ENCODE results near the gene CITED4. TPM values are rescaled to one million over a fixed set of nuclear protein-coding genes. Genes with fewer than 3 reads are reported as not detected.
A peak's percentile ranks its signal among the peaks of the same experiment; 100 is the strongest.

The CITED4 gene
- total RNA-seq, 1 experiment from 2014 or later: 29.5 TPM

DNA sequence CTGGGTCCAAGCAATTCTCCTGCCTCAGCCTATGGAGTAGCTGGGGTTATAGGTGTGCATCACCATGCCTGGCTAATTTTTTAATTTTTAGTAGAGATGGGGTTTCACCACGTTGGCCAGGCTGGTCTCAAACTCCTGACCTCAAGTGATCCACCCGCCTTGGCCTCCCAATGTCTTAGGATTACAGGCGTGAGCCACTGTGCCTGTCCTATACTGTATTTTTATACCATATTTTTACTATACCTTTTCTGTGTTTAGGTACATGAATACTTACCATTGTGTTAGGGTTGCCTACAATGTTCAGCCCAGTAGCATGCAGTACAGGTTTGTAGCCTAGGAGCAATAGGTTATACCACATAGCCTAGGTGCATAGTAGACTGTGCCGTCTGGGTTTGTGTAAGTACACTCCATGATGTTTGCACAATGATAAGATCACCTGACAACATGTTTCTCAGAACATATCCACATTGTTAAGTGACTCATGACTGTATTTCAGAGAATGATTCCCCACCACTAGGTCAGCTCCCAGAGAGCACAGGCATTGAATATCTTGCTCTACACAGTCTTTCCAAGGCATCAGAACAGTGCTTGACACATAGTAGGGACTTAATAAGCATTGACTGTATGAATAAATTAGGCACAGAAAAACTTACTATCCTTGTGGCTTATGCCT lies 6.0 kb upstream of the CITED4 start:
- Histone ChIP-seq H3K9me3 (no peaks in the 10 kb centered on the region), H3K4me3 (no peak overlapping the region), H3K36me3 (no peaks in the 10 kb centered on the region), H3K27me3 (no peaks in the 10 kb centered on the region)
- DNase-seq: no peak

DNA sequence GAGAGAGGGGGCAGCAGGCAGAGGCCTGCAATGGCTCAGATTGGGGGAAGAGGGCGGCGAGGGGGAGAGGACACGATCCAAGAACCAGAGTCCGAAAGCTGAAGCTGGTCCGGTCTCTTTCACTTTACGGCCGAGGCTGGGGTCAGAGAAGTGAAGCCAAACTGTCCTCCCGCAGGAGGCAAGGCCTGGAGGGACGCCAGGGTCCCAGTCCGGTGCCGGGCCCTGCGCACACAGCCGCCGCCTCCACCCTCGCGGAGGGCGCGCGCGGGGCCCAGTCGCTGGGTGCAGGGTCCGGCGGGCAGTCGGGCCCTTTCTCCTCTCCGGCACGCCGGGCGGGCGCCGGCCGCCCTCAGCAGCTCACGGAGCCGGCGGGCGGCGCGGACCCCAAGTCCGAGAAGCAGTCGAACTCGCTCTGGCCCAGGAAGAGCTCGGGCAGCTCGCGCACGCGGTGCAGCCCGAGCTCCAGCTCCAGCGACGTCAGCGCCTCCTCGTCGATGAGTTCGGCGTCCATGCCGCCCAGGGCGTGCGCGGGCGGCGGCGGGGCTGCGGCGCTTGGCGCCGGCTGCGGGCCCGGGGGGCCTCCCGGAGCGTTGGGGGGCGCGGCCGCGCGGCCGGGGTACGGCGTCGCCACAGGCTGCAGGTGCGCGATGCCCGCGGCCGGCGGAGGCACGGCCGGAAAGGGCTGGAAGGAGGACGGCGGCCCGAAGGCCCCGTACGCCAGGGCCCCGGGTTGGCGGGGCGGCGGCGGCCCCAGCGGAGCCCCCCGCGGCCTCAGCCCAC lies 749 bp downstream of the CITED4 start:
- DNase-seq: peak; percentile 50
- Histone ChIP-seq H3K36me3 (no peaks in the 10 kb centered on the region), H3K27me3 (no peaks in the 10 kb centered on the region), H3K9me3 (no peaks in the 10 kb centered on the region), H3K4me3 (peak overlapping the region; percentile 48)

DNA sequence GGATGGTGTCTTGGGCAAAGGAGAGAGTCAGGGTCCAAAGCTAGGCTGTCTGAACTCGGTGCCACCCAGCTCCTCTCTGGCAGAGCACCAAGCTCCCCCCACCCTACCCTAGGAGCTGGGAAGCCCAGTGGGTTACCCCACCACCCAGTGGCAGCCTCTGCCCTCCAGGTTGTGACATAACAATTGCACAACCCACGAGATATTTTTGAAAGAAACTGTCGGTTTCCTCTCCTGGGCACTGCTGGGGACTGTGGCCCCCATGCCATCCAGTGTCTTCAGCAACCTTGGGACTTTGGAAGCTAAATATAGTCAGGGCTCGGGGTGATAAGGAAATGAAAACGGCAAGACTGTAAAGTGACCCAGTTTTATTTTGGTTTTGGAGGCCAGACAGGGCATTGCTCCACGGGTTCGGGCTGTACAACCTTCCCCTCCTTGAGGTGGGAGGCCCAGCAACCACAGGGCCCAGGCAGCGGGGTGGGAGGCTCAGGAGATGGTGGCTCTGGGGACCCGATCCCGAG lies 1.4 kb downstream of the CITED4 start:
- H3K4me3 ChIP-seq: peak overlapping the region; percentile 48
- H3K27me3 ChIP-seq: no peaks in the 10 kb centered on the region
- DNase-seq: no peak
- no peaks in the 10 kb centered on the region for H3K36me3 ChIP-seq
- H3K9me3 ChIP-seq: no peaks in the 10 kb centered on the region

DNA sequence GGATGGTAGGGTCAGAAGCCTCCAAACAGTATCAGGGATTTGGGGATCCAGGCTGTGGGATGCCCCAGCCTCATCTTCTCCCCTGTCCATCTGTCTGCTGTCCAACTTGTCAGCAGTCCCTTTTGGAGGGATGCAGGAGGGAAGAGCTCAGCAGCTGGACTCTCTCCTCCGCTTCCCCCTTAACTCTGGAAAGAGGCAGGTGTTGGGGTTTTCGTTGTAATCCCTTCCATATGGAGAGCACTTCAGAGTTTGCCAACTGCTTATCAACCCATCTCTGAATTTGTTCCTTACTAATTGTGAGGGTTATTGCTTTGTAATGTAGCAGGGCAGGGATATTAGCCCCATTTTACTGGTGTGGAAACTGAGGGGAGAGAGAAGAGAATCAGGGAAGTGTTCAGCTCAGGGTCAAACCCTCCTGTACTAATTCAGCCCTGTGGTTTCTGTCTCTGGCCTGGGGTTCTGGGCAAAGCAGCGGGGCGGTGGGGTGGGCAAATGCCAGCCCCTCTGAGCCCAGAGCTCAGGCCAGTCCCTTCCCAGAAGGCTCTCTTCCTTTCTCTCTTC lies 3.2 kb downstream of the CITED4 start:
- H3K36me3 ChIP-seq: no peaks in the 10 kb centered on the region
- H3K9me3 ChIP-seq: no peaks in the 10 kb centered on the region
- DNase-seq: no peak
- no peaks in the 10 kb centered on the region for H3K27me3 ChIP-seq
- H3K4me3 ChIP-seq: no peak overlapping the region

DNA sequence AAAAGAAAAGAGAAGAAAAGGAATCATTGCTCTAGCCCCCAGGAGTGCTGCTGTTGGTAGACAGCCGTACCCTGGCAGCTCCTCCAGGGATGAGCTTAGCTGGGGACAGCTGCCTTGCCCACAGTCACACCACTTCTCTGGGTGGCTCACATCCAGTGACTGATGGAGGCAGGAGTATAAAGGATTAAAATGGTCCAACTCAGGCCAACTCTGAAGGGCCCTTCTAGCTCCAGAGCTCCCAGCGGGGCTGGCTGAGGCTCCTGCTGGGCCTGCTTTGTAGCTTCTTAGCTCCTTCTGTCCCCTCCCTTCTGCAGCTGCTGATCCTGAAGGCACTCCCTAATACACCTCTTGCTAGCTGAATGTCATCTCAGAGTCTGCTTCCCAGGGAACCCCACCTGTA lies 4.4 kb downstream of the CITED4 start:
- Histone ChIP-seq H3K36me3 (no peaks in the 10 kb centered on the region), H3K9me3 (no peaks in the 10 kb centered on the region), H3K4me3 (no peak overlapping the region), H3K27me3 (no peaks in the 10 kb centered on the region)
- no peak for DNase-seq

DNA sequence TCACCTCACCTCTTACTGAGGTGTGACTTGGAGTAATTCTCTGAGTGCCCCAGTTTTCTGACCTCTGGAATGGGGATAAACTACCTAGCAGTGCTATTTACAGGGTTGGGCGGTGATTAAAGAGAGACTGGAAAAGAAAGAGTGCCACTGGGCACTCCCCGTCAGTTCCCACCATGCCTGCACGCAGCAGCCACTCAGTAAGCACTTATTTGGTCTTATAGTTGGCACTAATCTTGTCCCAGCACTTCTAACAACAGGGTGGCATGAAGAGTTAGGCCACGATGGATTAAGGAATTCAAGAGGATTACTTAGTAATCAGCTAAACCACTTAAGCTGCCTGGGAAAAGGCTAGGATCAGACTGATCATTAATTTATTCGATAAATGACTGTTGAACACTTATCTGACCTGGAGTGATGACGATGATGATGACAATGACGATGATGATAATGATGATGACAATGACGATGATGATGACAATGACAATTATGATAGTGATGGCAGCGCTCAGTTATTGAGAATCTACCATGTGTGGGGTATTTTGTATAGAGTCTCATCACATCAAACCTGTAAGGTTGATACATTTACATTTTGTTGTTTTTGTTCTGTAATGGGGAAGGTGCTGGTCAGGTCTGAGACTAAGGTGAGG lies 5.4 kb downstream of the CITED4 start:
- Histone ChIP-seq H3K36me3 (no peaks in the 10 kb centered on the region), H3K27me3 (no peaks in the 10 kb centered on the region), H3K9me3 (no peaks in the 10 kb centered on the region), H3K4me3 (no peak overlapping the region)
- no peak for DNase-seq

DNA sequence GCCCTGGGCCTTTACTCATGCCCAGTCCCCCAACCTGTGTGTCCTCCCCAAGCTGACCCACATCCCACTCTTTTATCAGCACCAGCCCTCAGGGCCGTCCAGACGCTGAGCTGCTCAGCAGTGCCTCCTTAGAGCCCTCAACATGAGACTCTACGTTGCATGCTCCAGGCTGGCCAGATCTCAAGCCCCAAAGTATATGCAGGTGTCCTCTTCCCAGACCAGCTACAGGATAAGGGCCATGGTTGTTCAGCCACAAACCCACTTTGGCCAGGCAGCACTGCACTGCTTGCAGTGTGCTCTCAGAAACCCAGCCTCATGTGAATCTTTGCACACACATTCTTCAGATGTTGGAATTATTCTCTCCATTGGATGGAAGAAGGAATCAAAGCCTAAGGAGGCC lies 6.0 kb downstream of the CITED4 start:
- DNase-seq: no peak
- Histone ChIP-seq H3K9me3 (no peaks in the 10 kb centered on the region), H3K27me3 (no peaks in the 10 kb centered on the region), H3K36me3 (no peaks in the 10 kb centered on the region), H3K4me3 (no peak overlapping the region)

DNA sequence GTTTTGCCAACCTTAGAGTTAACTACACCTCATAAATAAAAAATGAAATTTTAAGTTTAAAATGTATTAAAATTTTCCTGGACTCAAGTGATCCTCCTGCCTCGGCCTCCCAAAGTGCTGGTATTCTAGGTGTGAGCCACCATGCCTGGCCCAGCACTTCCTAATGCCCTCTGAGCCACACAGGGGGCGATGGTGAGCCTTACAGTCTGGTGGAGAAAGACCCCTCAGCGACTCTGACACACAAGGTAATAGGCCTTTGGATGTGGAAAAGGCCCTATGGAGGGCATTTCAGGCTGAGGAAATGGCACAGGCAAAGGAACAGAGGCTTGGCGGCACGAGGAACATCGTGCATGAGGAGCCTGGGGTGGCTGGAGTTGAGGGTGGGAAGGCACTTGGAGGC lies 6.7 kb downstream of the CITED4 start:
- no peaks in the 10 kb centered on the region for H3K27me3 ChIP-seq

DNA sequence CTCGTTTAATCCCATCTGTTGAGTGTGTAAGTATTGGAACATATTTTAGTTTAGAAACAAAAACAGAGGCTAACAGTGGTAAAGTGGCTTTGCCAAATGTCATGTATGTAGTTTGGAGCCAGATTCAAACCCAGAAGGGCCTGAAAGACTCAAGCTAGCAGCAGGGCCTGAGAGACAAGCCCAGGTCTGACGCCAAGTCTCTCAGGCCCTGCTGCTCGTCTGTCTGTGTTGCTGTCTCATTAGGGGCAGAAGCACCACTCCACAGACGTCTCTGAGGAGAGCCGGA lies 8.3 kb downstream of the CITED4 start:
- no peaks in the 10 kb centered on the region for H3K27me3 ChIP-seq

More for the DNA sequence above, 6.7 kb downstream of the CITED4 start:
- no peak for DNase-seq
- H3K9me3 ChIP-seq: no peaks in the 10 kb centered on the region
- H3K36me3 ChIP-seq: no peaks in the 10 kb centered on the region
- H3K4me3 ChIP-seq: no peak overlapping the region

DNA sequence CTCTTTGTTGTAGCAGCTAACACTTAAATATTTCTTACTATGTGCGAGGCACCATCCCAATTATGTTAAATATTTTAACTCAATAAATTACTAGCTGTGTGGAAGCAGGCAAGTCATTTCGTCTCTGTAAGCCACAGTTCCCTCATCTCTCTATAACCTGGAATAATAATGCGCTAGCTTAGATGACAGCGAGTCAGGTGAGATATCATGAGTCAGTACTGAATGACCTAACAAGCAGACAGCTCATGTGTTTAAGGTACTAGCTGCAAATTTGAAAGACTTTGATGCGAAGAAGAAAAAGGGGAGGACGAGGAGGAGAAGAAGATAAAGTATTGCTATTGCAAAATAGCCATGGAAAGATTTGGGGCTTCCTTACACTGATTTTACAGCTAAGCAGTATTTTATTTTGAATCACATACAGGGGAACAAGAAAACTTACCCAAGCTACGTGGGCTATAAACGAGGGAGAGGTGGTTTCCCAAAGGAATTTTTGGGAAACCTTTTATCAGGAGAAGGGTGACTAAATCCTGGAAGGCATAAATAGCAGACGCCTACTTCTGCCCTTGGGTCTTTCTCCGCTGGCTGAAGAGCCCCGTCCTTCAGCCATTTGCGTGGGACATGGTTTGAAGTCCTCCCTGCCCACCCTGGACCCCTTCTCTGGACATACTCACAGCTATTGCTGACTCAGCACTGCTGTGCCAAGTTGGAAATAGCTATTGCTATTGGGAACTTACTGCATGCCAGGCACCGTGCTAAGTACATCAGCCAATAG lies 8.9 kb downstream of the CITED4 start:
- H3K36me3 ChIP-seq: no peaks in the 10 kb centered on the region
- no peak for DNase-seq
- no peak overlapping the region for H3K4me3 ChIP-seq
- no peaks in the 10 kb centered on the region for H3K9me3 ChIP-seq
- no peaks in the 10 kb centered on the region for H3K27me3 ChIP-seq

More for the DNA sequence above, 8.3 kb downstream of the CITED4 start:
- DNase-seq: no peak
- Histone ChIP-seq H3K9me3 (no peaks in the 10 kb centered on the region), H3K36me3 (no peaks in the 10 kb centered on the region), H3K4me3 (no peak overlapping the region)

DNA sequence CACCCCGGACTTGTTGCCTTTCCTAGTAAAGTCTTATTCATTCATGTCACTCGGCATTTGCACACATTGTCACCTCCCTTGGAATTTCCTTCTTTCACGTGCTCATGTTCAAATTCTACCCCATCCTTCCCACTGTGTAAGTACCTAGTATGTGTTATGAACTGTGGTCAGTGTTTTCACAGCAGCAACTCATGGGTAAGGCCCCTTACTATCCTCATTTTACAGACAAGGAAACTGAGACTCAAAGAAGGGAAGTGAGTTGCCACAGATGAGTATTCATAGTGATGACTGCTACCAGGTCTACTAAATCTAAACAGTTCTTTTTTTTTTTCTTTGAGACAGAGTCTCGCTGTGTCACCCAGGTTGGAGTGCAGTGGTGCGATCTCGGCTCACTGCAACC lies 10.5 kb downstream of the CITED4 start:
- Histone ChIP-seq H3K27me3 (no peaks in the 10 kb centered on the region), H3K36me3 (no peaks in the 10 kb centered on the region), H3K4me3 (no peak overlapping the region), H3K9me3 (no peaks in the 10 kb centered on the region)
- DNase-seq: no peak

DNA sequence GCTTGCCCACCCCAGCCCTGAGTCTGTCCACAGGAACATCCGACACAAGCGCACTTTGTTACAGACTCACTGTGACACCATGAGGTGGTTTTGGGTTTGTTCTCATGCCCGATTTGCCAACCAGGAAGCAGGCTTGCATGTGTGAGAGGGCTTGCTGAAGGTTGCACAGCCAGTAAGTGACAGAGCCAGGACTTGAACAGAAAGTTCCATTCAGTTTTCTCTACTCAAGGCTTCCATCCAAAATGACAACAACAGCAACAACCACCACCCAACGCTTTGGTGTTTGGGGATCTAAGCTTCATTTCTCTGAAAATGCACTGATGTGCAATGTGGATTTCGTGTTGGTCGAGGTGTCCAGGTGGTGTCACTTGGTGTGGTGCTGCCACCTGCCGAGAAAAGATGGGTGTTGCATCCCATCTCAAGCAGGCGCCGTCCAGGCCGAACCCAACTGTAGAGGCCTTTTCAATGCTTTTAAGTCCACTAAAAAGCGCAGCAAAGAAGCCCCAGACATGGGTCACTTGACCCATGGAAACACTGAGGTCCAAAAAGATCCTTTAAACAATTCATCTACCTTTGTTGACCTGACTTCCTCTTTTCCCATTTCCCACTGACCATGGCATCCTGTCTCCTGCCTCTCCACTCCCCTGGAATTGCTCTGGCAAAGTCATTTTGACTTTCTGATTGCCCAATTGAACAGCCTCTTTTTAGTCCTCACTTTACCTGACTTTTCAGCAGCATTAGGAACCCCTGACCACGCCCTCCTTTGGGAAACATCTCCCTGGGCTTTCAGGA lies 12.2 kb downstream of the CITED4 start:
- H3K9me3 ChIP-seq: no peaks in the 10 kb centered on the region
- no peak overlapping the region for H3K4me3 ChIP-seq
- peak; percentile 50 for DNase-seq
- no peaks in the 10 kb centered on the region for H3K27me3 ChIP-seq
- H3K36me3 ChIP-seq: no peaks in the 10 kb centered on the region

DNA sequence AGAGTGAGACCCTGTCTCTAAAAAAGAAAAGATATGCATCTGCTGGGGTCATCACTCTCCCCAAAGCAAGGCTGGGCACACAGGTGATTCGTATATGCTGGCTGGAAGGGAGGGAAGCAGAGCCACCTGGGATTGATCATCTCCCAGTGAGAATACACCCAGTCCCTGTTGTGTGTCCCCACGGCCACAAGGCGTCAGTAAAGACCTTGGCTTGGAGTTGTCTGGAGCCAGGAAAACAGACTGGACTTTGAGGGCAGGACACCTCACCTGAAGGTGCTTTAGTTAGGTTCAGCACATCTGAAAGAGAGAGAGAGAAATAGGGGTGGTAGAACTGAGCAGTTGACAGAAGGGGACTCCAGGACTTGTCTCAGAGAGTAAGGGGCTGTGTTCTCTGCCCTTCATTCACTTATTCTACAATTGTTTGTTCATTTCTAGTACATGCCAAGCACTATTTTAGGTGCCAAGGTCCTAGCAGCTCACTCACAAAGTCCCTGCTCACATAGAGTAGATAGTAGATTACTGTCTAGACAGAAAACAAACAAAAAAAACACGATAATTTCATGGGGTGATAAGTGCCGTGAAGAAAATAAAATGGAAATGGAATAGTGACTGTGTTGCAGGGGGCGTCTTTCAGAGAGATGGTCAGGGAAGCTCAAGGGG lies 13.5 kb downstream of the CITED4 start:
- no peaks in the 10 kb centered on the region for H3K9me3 ChIP-seq
- no peak overlapping the region for H3K4me3 ChIP-seq
- no peaks in the 10 kb centered on the region for H3K36me3 ChIP-seq
- H3K27me3 ChIP-seq: no peaks in the 10 kb centered on the region
- DNase-seq: peak; percentile 51

DNA sequence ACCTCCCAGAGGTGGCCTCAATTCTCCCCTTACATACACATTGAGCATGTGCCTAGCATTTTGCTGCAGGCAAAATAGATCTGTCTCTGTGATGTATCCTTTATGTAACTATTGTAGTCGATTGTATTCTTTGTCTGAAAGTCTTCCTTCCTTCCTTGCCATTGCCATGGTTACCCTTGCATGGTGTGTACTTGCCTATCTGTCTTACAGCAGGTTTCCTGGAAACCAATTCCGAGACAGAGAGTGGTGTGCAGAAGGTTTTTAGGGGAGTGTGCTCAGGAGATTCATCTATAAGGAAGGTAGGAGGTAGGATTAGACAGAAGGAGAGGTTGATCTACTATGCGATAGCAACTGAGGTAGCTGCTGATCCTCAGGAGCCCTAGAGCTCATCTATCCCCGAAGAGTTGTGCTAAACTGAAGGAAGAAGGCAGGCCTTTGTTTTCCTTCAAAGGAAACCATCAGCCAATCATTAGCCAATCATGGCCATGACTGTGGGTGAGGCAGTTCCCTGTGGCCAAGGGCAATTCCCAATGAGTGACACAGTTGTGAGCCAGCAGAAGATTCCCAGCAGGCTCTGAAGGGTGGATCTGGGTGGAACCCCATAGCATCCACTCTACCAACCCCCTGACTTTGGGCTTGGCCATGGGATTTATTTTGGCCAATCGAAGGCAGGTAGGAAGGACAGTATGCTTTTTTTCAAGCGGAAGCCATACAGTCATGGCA lies 15.0 kb downstream of the CITED4 start:
- H3K36me3 ChIP-seq: no peaks in the 10 kb centered on the region
- no peaks in the 10 kb centered on the region for H3K27me3 ChIP-seq
- no peaks in the 10 kb centered on the region; the same call in 1 of the 2 replicates for H3K9me3 ChIP-seq
- DNase-seq: no peak
- H3K4me3 ChIP-seq: no peak overlapping the region

DNA sequence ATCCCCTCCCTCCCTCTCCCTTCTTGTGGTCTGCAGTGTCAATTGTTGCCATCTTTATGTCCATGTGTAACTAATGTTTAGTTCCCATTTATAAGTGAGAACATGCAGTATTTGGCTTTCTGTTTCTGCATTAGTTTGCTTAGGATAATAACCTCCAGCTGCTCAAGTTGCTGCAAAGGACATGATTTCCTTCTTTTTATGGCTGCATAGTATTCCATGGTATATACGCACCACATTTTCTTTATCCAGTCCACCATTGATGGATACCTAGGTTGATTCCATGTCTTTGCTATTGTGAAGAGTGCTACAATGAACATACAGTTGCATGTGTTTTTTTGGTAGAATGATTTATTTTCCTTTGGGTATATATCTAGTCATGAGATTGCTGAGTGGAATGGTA lies 16.3 kb downstream of the CITED4 start:
- H3K4me3 ChIP-seq: no peak overlapping the region
- H3K9me3 ChIP-seq: no peaks in the 10 kb centered on the region; the same call in 1 of the 2 replicates
- no peaks in the 10 kb centered on the region for H3K36me3 ChIP-seq
- H3K27me3 ChIP-seq: no peaks in the 10 kb centered on the region
- no peak for DNase-seq
